Stimulated activated CD4-positive, alpha-beta T cell treated with anti-CD3 and anti-CD28 coated beads, Interleukin-4, amount 100 ng/mL, for 4 hours (primary cell): Measurements from ENCODE around the gene FRY.
A peak's percentile ranks its signal among the peaks of the same experiment; 100 is the strongest.

Experiments used
- DNase-seq, 2 experiments: peaks; one replicate each; pipeline ENCODE4 v3.0.0-alpha.2; 2020

FRY gene

DNA sequence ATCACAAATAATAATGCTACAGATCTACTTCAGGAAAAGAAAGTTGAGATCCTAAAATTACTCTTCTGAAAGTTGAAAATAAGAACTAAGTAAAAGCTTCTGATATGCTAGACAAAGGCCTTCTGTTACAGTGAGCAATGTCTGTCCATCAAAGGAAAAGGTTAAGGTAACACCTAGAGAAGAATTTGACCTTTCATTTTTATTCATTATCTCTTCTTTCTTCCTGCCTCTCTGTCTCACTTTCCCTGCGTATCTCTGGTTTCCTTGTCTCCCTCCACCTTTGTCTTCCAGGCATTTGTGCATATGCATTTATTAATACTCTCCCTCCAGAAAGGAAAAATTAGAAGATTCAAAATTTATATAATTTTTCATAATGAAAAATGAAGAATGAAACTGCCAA lies 234.6 kb downstream of the FRY start:
- no peak for DNase-seq

DNA sequence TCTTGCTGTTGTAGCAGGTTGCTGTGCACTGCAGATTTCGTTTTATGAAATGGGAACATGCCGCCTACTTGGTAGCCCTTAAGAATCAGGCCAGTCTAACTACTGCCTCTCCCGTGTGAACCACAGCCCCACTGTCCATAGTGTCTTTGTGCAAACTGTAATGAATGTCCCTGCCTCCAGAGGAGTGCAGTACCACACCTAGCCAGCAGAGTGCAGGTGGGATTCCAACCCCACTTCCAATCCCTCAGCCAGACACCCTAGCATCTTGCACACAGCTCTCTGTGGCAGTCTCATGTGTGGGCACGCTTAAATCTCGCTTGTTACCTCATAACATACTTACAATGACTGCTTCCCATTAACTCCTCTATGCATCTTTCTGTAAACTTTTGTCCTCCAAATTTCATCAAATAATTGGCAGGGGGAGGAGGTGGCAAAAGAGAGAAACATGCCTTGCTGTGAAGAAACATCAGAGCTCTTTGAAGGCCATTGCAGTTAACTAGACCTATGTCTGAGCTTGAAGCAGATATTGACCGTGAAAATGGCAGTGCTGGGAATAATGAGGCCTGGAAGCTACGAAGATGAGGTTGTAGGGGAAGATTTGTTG lies 236.4 kb downstream of the FRY start:
- DNase-seq: peak; percentile 23 to 47

DNA sequence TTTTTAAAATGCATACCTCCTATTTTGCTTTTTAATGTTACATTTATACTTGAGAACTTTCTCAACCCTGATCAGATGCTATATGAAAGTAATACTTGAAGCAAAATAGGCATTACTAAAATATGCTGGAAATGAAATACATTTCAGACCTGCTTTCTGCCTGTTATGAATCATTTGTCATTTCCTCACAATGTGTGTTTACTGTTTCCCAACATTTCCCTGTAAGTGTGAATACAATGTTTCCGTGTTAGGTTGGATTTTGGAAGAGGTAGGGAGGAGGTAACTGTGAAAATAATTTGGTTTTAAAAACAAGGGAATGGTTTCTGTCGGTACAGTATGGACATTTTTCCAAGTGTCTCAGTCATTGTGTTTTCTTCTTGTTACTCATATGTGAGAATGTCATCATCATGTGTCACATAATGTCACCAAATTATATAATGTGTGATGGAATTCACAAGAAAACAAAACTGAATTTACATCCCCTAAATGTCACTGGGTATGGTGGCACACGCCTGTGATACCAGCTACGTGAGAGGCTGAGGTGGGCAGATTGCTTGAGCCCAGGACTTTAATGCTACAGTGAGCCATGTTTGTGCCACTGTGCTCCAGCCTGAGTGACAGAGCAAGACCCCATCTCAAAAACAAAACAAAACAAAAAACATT lies 240.6 kb downstream of the FRY start:
- DNase-seq: no peak

DNA sequence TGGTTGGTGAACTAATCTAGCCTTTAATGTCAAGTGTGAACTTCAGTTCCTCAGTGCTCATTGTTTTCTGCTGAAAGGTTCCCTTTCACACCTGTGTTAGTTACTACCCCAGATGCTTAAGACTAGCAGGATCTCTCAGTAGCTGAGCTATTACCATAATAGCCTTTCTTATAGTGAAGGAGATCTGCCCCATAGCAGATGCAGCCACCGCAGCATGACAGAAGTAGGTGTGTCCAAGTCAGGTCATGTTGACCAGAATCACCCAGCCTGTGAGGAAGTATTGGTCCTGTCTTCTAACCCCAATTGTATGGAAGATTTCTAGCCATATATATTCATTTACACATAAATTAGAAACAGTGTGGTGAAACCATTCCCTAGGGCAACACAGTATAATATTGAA lies 246.3 kb downstream of the FRY start:
- DNase-seq: no peak

DNA sequence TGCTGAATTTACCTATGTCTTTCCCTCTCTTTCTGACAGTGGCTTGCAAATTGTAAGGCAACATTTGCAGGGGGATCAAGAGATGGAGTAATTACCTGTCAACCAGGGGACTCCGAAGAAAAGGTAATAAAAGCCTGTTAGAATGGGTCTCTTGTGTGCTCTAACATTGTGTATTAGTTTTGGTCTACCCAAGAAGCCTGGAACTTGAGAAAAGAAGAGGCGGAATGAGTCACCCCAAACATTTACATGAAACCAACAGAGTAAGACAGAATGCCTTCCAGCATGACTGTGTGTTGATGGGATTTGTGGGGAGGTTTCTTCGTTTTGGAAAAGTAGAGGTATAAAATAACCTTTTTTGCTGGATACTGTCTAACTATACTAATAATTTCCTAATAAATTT lies 246.9 kb downstream of the FRY start:
- DNase-seq: no peak

DNA sequence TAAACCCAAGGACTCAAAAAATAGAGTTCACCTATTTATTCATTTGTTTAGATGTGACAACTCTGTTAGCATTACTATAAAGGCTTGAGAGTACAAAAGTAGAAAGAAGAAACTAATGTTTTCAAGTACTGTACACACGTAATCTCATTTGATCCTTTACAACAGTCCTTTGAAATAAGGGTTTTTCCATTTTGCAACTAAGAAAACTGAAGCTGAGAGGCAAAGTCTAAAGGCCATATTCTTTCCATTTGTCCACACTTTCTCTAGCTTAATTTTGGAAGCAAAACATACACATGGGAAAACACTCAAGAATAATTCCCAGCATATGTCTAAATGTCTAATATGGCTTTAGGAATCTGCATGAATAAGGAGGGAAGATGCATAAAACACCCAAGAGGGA lies 249.5 kb downstream of the FRY start:
- DNase-seq: no peak

DNA sequence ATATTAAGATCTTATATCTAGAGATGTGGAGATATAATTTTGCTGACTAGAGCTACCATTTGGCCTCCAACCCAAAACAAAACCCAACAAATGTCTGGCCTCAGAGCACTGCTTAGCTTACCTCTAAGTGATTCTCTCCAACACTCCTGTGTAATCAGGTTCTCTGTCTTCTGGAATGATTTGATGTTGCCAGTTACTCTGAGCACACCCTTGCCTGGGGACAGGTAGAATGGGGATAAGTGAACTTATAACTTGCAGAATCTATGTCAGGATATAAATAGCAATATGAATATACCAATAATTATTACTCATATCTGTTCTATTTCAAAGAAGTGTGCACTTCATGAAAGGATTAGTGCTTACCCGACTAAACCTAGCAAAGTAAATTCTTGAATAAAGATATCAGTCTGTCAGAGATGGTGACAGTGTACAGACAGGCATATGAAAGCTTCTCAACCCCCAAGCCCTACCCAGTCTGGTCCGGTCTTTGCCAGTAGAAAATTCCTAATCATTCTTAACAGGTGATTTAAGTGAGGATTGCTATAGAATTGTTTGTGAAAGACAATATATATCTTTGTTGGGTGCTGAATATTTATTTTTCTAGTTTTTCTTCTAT lies 250.6 kb downstream of the FRY start:
- no peak for DNase-seq

DNA sequence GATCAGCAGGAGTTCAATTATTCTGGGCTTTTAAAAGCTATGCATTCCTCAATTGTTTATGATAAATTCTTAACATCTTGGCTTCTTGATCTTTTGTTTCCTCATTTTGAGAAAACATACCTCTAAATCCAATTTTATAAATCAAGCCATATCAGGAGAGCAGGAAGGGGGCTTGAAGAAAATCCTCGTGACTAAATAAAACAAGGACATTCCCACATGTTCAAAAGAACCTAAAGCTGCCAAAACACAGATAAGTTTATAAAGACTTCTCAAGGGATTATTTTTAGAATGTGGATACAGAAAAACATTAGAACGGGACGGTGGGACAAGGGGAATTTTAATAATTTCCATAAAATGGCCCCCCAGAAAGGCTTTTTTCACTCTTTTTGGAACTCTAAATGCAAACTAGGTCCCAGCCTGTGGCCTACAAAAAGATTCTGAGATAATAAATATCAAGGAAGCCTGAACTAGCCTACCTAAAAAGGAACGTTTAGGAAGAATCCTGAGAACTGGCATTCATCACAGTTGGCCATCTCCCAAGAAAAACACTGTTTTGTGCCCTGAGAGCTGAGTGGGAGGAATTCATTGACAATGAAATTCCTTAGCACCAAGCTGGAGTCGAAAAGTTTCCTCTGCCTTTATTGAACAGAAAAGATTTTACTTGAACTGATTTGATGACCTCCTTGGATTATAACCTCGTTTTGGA lies 253.5 kb downstream of the FRY start:
- no peak for DNase-seq

DNA sequence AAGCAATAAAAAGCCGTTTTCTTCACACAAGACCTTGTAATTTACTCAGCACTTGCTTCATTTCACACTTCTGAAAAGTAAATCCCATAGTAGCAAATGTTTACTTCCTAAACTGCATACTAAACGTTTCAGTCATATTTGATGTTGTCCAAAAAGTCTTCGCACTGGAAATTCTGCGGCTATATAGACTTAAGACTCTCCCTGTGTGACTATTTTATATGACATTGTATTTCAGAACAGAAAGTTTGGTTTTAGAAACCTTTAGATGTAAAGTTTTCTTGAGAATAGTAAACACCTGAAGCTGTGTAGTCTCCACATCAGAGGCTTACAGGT lies 254.0 kb downstream of the FRY start:
- DNase-seq: no peak

DNA sequence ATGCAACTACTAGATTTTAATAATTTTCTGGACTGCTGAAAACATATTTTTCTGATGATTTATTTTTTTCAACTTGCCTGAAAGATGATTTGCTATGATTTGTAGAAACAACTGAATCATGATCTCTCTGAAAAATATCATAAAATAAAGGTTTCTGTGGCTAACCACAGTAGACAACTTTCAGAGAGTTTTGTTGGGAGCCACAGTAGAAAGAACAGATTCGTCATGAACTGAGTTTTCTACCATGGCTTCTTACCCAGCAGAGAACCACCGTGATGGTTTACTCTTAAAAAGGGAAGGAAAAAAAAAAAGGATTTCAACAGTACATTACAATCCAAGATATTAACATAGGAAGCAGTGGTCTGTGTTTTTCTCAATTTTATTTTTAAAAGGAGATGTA lies 265.6 kb downstream of the FRY start:
- no peak for DNase-seq

DNA sequence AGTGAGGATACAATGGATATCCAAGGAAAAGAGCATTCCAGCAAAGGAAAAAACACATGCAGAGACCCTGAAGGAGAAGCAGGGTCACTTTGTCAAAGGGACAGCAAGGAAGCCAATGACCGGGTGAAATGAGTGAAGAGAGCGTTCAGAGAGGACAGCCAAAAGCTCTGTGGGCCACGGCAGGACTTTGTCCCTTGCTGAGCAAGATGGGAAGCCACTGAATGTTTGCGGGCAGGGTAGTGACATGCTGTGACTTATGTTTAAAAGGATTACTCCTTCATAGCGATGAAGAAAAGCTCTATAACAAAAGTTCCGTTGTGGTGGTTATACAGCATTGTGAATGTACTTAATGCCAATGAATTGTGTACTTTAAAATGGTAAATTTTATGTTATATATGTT lies 267.1 kb downstream of the FRY start:
- DNase-seq: no peak

DNA sequence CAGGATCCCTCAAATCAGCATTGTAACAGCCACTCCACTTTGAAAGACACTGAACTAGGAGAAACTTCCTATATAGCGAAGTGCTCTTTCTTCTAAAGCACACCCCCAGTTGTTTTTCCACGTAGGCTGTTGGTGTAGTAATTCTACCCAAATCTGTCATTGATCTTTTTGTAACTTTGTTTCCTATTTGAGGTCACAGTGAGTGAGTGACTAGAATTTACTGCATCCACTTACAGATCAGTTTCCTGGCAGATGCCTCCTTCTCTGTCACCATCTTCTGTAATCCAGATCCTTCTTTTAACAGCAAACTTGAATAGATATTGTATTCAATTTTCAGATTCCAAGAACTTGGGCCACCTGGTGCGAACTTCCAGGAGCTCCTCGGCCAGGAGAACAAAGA lies 268.3 kb downstream of the FRY start:
- no peak for DNase-seq

DNA sequence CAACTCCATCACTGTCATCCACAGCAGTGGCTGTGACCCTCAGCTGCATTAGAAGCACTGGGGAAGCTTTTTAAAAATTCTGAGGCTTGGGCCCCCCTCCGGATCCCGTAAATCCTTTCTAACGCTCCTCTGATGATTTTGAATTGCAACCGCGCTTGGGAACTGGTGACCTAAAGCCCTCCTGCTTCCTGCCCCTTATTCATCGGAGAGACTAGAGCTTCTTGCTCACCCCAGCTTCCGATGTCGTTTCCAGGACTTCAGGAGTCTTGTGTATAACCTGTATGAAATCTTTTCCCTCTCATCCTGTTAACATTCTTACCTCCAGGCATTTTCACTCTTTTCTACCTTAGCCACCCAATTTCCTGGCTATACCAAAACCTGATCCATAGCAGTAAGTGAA lies 268.8 kb downstream of the FRY start:
- no peak for DNase-seq

DNA sequence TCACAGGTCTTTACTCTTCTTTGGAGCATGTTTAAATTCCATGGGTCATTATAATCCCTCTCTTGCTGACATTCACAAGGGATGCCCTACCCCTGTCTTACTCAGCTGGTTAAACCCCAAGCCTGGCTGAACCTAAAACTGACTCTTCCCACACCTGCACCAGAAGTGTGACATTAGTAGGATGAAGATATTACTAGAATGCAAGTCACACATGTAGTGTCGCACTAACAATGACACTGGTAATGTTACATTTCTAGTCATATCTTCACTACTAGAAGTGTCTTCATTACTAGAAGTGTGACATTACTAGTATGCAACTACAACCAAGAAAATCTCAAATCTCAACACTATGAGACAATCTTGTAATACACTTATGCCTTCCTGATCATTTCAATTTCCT lies 269.3 kb downstream of the FRY start:
- no peak for DNase-seq

DNA sequence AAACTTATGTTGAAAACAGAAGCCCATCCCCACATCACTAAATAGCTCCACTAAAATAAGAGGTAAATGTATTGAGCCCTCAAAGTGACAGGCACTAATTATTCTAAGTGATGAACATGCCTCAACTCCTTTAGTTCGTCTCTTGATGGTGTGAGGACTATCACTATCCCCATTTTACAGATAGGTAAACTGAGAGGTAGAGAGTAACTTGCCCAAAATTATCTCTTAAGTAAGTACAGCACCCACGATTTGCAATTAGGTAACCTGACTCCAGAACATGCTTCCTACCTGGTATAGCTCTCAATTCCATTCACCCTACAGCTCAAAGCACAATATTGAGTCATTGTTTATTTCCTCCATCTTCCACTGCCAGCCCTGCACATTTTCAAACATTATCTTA lies 270.9 kb downstream of the FRY start:
- no peak for DNase-seq

DNA sequence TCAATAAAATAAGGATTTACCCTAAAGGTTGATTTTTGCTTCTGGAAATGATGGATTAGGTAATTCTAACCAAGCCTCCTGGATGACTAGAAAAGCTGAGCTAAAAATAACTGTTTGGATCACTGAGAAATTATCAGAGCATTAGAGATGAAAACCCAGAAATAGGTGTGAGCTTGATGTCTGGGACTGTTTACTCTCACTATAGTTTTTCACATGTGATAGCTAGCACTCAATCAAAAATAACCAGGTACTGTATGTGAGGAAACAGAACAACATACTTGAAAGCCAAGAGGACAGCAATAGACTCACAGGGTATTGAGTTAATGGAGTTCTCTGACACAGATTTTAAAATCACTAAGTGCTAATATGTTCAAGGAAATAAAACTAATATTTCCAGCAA lies 274.1 kb downstream of the FRY start:
- DNase-seq: no peak

DNA sequence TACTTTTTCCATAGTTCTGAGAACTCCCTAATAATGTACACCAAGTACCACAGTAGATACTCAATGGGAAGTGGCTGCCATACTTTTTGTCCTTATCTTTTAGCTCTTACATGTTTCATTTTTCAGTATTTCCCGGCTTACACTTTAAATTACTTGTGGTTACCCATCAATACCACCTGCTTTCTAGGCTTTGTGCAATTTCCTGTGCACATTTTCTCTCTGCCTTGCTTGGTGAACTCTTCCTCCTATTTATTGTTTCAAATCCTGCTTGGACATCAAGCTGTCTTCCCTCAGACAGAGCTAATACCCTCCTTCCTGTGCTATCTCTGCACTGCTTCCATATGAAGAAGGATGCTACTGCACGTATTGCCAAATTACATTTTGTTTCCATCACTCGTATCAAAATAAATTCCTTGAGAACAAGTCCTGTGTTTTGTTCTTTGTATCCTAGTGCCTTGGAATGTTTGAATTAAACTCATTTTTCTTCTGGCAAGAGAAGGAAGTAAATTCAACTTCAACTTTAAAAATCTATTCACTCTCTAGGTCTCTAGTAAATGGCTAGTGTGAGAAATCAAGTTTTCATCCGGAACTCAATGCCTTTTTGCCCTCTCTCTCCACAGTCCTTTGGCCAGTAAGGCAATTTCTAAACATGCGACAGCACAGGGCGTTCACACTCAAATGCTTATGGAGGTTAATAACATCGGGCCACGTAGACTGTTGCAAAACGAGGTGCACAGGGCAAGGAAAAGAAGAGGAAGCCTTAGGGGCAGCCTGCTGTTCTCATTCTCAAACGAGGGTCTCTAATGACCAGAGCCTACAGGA lies 277.9 kb downstream of the FRY start:
- DNase-seq: no peak

DNA sequence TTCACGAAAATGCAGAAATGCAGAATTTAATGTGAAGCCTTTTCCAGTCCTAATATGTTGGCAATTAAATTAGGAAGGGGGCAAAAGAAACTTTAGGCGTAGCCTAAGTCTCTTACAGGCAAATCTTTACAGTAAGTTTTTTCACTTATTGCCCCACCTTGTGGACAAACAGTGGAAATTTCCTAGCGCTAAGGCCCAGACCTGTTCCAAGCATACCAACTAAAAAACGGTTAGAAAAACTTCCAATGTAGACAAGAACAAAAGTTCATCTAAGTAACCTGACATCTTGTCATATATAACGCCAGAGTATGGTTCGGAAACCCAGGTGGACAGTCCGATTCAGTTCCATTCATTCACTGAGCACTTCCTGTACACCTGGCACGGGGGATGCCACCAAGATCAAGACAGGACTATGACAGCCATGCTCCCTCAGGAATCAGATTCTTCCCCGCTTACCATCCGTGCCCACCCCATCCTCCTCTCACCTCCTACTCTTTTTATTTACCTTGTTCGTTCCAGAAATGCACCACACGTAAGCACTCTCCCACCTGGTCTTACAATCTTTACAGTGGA lies 278.6 kb downstream of the FRY start:
- DNase-seq: no peak

DNA sequence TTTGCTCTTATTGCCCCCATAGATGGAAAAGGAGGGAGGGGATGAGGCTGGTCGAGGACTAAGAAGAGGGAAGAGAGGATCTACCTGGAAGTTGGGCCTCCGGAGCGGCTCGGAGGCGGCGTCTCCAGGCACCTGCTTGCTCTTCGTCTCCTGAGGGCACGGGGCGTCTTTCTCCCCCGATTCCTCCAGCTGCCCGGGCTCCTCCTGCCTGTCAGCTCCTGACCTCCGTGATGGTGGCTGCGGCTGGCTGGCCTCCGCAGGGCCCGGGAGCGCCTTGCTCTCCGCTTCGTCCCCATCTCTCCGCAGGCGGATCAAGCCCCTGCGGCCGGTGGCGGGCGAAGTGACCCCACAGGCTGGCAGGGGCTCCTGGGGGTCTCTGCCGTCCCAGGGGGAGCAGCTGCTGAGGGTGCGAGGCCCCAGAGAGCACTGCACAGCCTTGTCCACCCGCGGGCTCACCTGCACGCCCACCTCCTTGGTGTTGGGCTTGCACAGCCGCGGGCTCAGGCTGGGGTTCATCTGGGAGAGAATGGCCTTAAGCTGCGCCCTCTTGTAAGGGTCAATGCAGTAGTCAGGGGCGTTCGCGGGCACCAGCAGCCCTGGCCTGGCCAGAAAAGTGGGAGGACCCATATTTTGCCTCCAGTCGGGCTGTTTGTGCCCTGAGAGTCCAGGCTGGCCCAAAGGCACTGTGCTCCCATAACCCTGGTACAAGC lies 279.8 kb downstream of the FRY start:
- no peak for DNase-seq

DNA sequence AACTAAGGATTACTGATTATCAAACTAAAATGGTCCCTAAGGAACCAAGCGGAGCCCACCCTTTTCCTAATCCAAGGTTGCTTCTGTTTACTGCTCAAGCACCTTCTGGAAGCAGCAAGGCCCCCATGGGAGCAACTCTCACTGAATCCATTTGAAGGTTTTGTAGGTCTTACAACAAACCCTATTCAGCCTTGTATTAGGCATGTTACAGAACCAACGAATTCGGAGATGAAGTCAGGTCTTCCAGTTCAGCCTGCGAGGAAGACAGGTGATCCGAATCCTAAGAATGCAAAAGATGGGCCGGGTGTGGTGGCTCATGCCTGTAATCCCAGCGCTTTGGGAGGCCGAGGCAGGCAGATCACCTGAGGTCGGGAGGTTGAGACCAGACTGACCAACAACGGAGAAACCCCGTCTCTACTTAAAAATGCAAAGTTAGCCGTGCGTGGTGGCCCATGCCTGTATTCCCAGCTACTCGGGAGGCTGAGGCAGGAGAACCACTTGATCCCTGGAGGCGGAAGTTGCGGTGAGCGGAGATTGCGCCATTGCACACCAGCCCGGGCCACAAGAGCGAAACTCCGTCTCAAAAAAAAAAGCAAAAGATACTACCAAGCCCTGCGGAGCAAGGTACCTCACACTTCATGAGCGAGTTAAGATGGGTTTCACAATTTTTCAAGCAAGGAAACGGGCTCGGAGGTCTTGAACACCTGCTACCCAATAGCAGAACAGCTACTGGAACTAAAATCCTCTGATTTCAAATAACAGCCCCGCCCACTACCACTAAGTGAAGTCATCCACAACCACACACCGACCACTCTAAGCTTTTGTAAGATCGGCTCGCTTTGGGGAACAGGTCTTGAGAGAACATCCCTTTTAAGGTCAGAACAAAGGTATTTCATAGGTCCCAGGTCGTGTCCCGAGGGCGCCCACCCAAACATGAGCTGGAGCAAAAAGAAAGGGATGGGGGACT lies 283.0 kb downstream of the FRY start:
- DNase-seq: peak in 1 of 2 experiments; percentile 58
